GM21360 (cell line): ENCODE results near the gene RBP5.

Source experiments
- ATAC-seq: cut with Tn5 transposase; IDR thresholded peaks from one replicate; pipeline ENCODE4 v1.9.1; 2021; ENCODE audit warnings: mild to moderate bottlenecking, moderate library complexity; ENCODE audit not compliant: unreplicated experiment

Gene RBP5

DNA sequence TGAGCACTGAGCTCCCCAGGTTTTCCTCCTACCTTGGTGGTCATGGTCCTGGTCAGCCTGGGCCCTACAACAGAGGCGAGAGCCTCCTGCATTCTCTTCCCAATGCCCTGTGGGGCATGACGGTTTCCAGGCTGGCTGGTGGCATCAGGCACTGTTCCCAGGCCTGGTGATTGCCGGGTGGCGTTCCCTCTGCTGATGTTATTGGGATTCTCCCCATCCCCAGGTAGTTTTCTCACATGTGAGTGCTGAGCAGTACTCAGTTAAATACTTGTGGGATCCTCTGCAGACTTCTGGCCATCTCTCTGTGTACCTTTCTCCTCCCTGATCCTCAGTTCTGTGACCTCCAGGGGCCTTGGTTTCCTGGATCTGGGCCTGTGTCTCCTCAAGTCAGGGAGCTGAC is 52.2 kb downstream of the RBP5 start:
- ATAC-seq, result no peak

- no peak for ATAC-seq
Measured at GRCh38 chr12:7075939-7076338, 52.8 kb downstream of the RBP5 start.

DNA sequence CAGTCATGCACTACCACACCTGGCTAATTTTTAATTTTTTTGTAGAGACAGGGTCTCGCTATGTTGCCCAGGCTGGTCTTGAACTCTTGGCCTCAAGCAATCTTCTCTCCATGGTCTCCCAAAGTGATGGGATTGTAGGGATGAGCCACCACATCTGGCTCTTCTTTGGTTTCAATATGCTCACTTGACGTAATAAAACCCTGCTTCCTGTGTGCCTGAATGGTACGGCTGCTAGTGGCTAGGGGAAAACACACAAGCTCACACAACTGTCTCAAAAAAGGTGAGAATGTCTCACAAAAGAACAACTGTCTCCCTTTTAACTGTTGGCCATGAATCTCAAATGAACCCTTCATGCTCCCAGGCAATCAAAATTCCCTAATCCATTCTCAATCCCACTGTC is 53.2 kb downstream of the RBP5 start:
- ATAC-seq, result no peak

DNA sequence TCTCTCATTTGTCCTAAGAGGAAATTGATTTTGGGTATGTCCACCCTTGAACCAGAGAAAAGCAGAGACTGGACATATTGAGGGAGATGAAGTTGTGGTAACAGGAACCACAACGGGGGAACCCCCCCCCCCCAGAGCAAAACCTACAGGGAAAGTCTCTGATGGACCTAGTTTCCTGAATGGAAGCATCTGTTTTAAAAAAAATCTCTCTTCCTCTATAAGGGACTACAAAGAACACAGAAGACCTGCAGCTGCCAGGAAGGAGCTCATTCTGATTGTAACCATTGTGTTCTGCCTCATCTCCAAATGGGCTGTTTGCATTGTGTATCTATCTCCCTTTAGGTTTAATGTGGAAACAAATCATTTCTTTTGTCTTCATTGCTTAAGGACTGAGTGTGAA is 54.7 kb downstream of the RBP5 start:
- ATAC-seq, result no peak
